ENCODE results near the gene RNF32. TPM values are rescaled to one million over a fixed set of nuclear protein-coding genes. Genes with fewer than 3 reads are reported as not detected.

RNF32 gene
- total RNA-seq, 1 donor from 2014 or later: 1.9 TPM

DNA sequence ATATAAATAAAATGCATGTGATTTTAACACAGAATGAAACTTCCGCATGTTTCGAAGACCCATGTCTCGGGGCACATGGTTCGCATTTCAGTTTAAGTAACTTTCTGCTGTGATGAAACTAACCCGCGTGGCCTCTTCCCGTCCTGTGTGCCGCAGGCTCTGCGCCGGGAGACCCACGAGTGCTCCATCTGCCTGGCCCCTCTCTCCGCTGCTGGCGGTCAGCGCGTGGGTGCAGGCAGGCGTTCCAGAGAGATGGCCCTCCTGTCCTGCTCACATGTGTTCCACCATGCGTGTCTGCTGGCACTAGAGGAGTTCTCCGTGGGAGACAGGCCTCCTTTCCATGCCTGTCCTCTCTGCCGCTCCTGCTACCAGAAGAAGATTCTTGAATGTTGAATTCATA is 35.7 kb downstream of the RNF32 start:
- DNase-seq (no peak), ATAC-seq (no peak)
- no peaks in the 10 kb centered on the region for H3K27me3 ChIP-seq
- TF ChIP-seq, protein P1, sequence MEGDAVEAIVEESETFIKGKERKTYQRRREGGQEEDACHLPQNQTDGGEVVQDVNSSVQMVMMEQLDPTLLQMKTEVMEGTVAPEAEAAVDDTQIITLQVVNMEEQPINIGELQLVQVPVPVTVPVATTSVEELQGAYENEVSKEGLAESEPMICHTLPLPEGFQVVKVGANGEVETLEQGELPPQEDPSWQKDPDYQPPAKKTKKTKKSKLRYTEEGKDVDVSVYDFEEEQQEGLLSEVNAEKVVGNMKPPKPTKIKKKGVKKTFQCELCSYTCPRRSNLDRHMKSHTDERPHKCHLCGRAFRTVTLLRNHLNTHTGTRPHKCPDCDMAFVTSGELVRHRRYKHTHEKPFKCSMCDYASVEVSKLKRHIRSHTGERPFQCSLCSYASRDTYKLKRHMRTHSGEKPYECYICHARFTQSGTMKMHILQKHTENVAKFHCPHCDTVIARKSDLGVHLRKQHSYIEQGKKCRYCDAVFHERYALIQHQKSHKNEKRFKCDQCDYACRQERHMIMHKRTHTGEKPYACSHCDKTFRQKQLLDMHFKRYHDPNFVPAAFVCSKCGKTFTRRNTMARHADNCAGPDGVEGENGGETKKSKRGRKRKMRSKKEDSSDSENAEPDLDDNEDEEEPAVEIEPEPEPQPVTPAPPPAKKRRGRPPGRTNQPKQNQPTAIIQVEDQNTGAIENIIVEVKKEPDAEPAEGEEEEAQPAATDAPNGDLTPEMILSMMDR (IDR thresholded peaks at IDR 0.05): no peak
- H3K4me3 ChIP-seq: no peak overlapping the region
- H3K9me3 ChIP-seq: no peaks in the 10 kb centered on the region
- H3K27ac ChIP-seq: no peak overlapping the region
- intact Hi-C loops (cut with DNase I): no loop called here
- H3K36me3 ChIP-seq: peaks cover 43% of the 10 kb centered on the region
- H3K4me1 ChIP-seq: no peaks in the 10 kb centered on the region

DNA sequence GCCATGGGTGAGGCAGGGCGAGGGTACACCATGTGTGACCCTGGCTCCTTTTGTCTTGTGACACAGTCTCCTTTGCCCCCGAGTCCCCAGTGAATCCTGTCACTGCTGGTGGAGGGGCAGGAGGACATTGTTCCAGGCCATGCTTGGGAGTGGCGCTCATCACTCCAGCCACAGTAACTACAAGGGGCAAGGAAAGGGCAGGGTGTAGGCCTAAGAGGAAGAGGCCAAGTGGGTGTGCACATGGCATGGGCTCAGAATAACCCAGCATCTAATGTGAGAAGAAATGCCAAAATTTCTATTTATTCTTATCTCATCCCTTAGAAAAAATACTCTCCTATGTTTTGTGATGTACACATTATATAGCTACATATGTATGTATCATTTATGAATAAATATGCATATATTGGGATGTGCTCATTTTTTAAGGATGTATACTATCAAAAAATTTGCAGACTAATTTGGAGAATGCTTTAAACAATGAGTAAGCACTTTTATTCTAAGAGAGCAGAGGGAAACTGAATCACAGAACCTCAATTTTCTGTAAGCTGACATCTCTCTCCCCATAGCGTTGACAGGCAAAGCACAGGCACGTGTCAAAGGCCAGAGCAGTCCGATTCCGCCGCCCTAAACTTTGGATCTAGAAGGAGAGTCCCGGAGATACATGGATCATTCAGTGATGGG is 36.9 kb downstream of the RNF32 start:
- Histone ChIP-seq H3K27me3 (no peaks in the 10 kb centered on the region), H3K36me3 (peaks cover 52% of the 10 kb centered on the region), H3K4me1 (no peaks in the 10 kb centered on the region), H3K4me3 (no peak overlapping the region), H3K9me3 (no peaks in the 10 kb centered on the region), H3K27ac (no peak overlapping the region)
- intact Hi-C loops (cut with DNase I): no loop called here
- DNase-seq (no peak), ATAC-seq (no peak)
- TF ChIP-seq, protein P1 (IDR thresholded peaks at IDR 0.05): no peak

DNA sequence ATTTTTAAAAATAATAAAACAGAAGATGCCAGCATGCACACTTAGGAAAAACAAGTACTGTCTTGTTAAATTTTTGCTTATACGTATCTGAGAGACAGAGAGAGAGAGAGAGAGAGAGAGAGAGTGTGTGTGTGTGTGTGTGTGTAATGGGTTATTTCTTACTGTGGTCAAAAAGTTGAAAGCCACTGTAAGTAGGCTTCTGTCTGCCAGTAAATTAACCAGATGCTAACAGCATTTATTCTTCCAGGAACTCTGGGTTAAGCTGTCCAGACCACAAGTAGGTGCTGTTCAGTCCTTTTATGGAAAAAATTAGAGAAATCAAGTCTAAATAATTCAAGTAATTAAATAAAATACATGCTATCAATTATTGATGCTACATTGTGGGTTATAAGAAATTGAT is 39.7 kb downstream of the RNF32 start:
- ATAC-seq (no peak), DNase-seq (no peak)
- Histone ChIP-seq H3K9me3 (no peaks in the 10 kb centered on the region), H3K4me1 (no peaks in the 10 kb centered on the region), H3K27ac (no peak overlapping the region), H3K27me3 (no peaks in the 10 kb centered on the region), H3K36me3 (peaks cover 53% of the 10 kb centered on the region), H3K4me3 (no peak overlapping the region)
- TF ChIP-seq, protein P1 (IDR thresholded peaks at IDR 0.05): no peak
- intact Hi-C loops (cut with DNase I): no loop called here

DNA sequence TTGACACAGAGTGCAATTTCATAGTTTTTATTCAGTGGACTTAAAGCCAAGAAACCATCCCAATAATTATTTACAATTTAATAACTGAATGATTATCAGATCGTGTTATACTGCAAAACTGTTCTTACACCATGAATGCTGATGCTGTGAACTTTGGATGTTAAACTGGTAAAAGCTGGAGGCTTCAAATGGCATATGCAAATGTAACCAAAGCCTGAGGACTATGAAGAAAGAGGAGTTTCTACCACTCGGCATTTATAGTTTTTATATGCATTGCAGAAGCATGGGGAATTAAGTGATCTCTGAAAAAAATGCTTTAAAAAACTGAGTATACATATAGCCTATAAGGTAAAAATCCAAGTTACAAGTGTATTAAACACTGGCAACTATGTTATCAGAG is 42.4 kb downstream of the RNF32 start:
- no peak for ATAC-seq
- Histone ChIP-seq H3K9me3 (no peaks in the 10 kb centered on the region), H3K36me3 (peaks cover 38% of the 10 kb centered on the region), H3K4me1 (no peaks in the 10 kb centered on the region), H3K27ac (no peak overlapping the region), H3K27me3 (no peaks in the 10 kb centered on the region), H3K4me3 (no peak overlapping the region)
- TF ChIP-seq, protein P1 (IDR thresholded peaks at IDR 0.05): no peak
- intact Hi-C loops (cut with DNase I): no loop called here
- DNase-seq: no peak

DNA sequence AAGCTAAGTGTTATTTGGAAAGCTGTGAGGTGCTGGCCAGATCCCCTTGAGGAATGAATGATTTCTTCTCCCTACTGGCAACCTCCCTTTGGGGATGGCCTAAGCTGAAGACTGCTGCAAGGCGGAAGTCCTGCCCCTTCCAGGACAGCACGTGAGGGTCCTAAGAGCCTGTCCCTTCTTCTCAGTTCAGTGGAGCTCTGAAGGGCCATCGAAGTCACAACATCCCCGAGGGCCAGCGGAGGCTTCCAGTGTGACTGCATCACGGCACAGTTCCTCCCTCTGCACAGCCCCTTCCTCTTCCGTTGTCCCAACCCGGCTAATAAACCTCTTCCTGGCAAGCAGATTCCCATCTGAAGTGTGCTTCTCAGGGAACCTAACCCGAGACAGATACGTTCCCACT is 43.7 kb downstream of the RNF32 start:
- Histone ChIP-seq H3K4me3 (no peak overlapping the region), H3K9me3 (no peaks in the 10 kb centered on the region), H3K27ac (no peak overlapping the region), H3K36me3 (peaks cover 26% of the 10 kb centered on the region), H3K27me3 (no peaks in the 10 kb centered on the region), H3K4me1 (no peaks in the 10 kb centered on the region)
- intact Hi-C loops (cut with DNase I): no loop called here
- TF ChIP-seq, protein P1 (IDR thresholded peaks at IDR 0.05): no peak
- DNase-seq (no peak), ATAC-seq (no peak)

DNA sequence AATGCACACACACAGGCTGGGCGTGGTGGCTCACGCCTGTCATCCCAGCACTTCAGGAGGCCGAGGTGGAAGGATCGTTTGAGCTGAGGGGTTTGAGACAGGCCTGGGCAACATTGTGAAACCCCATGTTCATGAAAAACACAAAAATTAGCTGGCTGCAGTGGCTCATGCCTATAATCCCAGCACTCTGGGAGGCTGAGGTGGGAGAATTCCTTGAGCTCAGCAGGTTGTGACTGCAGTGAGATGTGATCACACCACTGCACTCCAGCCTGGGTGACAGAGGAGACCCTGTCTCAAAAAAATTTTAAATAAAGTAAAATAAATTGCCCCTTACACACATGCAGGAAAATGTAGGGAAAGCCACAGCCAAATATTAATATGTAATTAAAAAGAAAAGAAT is 44.1 kb downstream of the RNF32 start:
- Histone ChIP-seq H3K27ac (no peak overlapping the region), H3K27me3 (no peaks in the 10 kb centered on the region), H3K4me3 (no peak overlapping the region), H3K9me3 (no peaks in the 10 kb centered on the region), H3K36me3 (peaks cover 22% of the 10 kb centered on the region), H3K4me1 (no peaks in the 10 kb centered on the region)
- intact Hi-C loops (cut with DNase I): no loop called here
- TF ChIP-seq, protein P1 (IDR thresholded peaks at IDR 0.05): no peak
- ATAC-seq (no peak), DNase-seq (no peak)

Measured in upper lobe of right lung (tissue), 1 donor.